Measurements from ENCODE around the gene ABRACL. TPM values are rescaled to one million over a fixed set of nuclear protein-coding genes. Genes with fewer than 3 reads are reported as not detected.
"Not testable (repeated sequence)": the region's sequence is repeated elsewhere in the genome, so short reads cannot be mapped to it uniquely, and the experiment has no call there.

The ABRACL gene
- total and polyA plus RNA-seq, 2 donors (not counting 1 experiment from before 2014, with no cell fraction given) = 19.7 to 49.8 TPM

DNA sequence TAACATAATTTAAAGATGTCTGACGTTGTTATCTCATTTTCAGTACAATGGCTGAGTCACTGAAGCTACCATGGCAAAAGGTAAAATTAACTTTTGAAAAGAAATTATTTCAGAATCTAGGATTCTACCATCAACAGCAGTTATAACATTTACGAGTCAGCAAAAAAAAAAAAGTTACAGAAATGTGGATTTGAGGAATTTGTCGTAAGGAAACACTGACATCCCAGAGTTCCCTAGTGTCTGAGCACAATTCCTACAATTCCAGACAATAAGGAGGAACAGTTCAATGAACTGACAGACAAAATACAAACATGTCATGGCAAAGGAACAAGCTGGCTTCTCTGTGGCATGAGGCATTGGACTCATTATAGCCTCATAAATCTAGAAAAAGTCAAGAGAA, 19.1 kb downstream of the ABRACL start:
- Histone ChIP-seq H3K9ac (ENCODE audit: insufficient read depth, low read length) (no peak overlapping the region), H4K20me1 (ENCODE audit: control insufficient read depth, extremely low read depth, insufficient read depth, low read length) (no peaks in the 10 kb centered on the region), H3K36me3 (ENCODE audit: control insufficient read depth, insufficient read depth, low read length) (no peaks in the 10 kb centered on the region), H3K79me2 (ENCODE audit: control insufficient read depth, insufficient read depth, low read length) (no peaks in the 10 kb centered on the region), H2AFZ (ENCODE audit: low read length) (no peak overlapping the region), H3K27me3 (ENCODE audit: control insufficient read depth, insufficient read depth, low read length) (no peaks in the 10 kb centered on the region), H3K9me3 (ENCODE audit: control insufficient read depth, insufficient read depth, low read depth, low read length) (no peaks in the 10 kb centered on the region), H3K4me3 (replicated peaks in 1 of 4; ENCODE audit: control extremely low read depth in 1 of 4, insufficient read depth in 1 of 4, low read depth in 3 of 4, low read length in 4 of 4) (no peak overlapping the region), H3K4me2 (ENCODE audit: extremely low read depth, insufficient read depth, low read length) (no peak overlapping the region), H3K27ac (ENCODE audit: insufficient read depth, low read length) (no peak overlapping the region), H3K4me1 (ENCODE audit: control insufficient read depth, extremely low read depth, insufficient read depth, low read length) (no peaks in the 10 kb centered on the region)
- no peak for DNase-seq (ENCODE audit: low read depth in 2 of 2)
- TF ChIP-seq, protein P1, sequence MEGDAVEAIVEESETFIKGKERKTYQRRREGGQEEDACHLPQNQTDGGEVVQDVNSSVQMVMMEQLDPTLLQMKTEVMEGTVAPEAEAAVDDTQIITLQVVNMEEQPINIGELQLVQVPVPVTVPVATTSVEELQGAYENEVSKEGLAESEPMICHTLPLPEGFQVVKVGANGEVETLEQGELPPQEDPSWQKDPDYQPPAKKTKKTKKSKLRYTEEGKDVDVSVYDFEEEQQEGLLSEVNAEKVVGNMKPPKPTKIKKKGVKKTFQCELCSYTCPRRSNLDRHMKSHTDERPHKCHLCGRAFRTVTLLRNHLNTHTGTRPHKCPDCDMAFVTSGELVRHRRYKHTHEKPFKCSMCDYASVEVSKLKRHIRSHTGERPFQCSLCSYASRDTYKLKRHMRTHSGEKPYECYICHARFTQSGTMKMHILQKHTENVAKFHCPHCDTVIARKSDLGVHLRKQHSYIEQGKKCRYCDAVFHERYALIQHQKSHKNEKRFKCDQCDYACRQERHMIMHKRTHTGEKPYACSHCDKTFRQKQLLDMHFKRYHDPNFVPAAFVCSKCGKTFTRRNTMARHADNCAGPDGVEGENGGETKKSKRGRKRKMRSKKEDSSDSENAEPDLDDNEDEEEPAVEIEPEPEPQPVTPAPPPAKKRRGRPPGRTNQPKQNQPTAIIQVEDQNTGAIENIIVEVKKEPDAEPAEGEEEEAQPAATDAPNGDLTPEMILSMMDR (conservative IDR thresholded peaks at IDR 0.05 in 1 of 2, IDR thresholded peaks at IDR 0.05 in 1 of 2; ENCODE audit: low read depth in 1 of 2, low read length in 2 of 2) = no peak
- no peak for TF ChIP-seq EZH2 (IDR thresholded peaks at IDR 0.05; ENCODE audit: low read length, missing control alignments)

DNA sequence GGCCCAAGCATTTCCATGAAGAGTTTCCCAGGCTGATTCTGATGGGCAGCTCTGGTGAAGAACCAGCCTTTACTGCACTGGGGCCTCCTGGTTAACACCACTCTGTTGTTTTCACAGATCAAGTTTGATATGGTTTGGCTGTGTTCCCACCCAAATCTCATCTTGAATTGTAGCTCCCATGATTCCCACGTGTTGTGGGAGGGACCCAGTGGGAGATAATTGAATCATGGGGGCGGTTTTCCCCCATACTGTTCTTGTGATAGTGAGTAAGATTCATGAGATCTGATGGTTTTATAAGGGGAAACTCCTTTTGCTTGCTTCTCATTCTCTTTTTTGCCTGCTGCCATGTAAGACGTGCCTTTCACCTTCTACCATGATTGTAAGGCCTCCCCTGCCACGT, 20.4 kb downstream of the ABRACL start:
- DNase-seq (ENCODE audit: low read depth in 2 of 2) = not testable (repeated sequence)

DNA sequence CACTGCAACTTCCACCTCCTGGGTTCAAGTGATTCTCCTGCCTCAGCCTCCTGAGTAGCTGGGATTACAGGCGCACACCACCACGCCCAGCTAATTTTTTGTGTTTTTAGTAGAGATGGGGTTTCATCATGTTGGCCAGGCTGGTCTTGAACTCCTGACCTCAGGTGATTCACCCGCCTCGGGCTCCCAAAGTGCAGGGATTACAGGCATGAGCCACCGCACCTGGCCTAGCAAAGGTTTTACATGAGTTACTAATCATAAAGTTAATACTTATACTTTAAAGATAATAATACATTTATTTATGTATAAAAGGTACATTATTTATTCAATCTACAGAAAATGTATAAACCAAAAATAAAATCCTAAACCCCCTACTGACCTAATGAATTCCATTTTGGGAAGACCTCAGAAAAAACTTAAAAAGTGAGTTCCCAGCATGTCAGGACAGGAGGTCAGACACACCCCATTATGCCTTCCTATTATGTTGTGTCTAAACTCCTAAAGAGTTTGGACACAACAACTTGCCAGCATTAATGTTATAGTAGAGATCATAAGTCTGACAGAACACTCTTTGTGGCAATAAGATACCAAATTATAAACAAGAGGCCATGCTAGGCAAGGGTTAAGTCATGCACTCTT, 21.7 kb downstream of the ABRACL start:
- H3K36me3 ChIP-seq (ENCODE audit: control insufficient read depth, insufficient read depth, low read length); H3K9me3 ChIP-seq (ENCODE audit: control insufficient read depth, insufficient read depth, low read depth, low read length); H3K4me1 ChIP-seq (ENCODE audit: control insufficient read depth, extremely low read depth, insufficient read depth, low read length); H3K9ac ChIP-seq (ENCODE audit: insufficient read depth, low read length); H3K4me2 ChIP-seq (ENCODE audit: extremely low read depth, insufficient read depth, low read length); H3K4me3 ChIP-seq (replicated peaks in 1 of 4; ENCODE audit: control extremely low read depth in 1 of 4, insufficient read depth in 1 of 4, low read depth in 3 of 4, low read length in 4 of 4); H3K79me2 ChIP-seq (ENCODE audit: control insufficient read depth, insufficient read depth, low read length); H3K27ac ChIP-seq (ENCODE audit: insufficient read depth, low read length); DNase-seq (ENCODE audit: low read depth in 2 of 2); H3K27me3 ChIP-seq (ENCODE audit: control insufficient read depth, insufficient read depth, low read length); H2AFZ ChIP-seq (ENCODE audit: low read length); H4K20me1 ChIP-seq (ENCODE audit: control insufficient read depth, extremely low read depth, insufficient read depth, low read length): not testable (repeated sequence)

More for the DNA sequence above, 20.4 kb downstream of the ABRACL start:
- not testable (repeated sequence) for H3K27me3 ChIP-seq (ENCODE audit: control insufficient read depth, insufficient read depth, low read length); H2AFZ ChIP-seq (ENCODE audit: low read length); H3K4me1 ChIP-seq (ENCODE audit: control insufficient read depth, extremely low read depth, insufficient read depth, low read length); H3K4me3 ChIP-seq (replicated peaks in 1 of 4; ENCODE audit: control extremely low read depth in 1 of 4, insufficient read depth in 1 of 4, low read depth in 3 of 4, low read length in 4 of 4); H4K20me1 ChIP-seq (ENCODE audit: control insufficient read depth, extremely low read depth, insufficient read depth, low read length); H3K27ac ChIP-seq (ENCODE audit: insufficient read depth, low read length); H3K79me2 ChIP-seq (ENCODE audit: control insufficient read depth, insufficient read depth, low read length); H3K4me2 ChIP-seq (ENCODE audit: extremely low read depth, insufficient read depth, low read length); H3K36me3 ChIP-seq (ENCODE audit: control insufficient read depth, insufficient read depth, low read length); H3K9me3 ChIP-seq (ENCODE audit: control insufficient read depth, insufficient read depth, low read depth, low read length); H3K9ac ChIP-seq (ENCODE audit: insufficient read depth, low read length)

DNA sequence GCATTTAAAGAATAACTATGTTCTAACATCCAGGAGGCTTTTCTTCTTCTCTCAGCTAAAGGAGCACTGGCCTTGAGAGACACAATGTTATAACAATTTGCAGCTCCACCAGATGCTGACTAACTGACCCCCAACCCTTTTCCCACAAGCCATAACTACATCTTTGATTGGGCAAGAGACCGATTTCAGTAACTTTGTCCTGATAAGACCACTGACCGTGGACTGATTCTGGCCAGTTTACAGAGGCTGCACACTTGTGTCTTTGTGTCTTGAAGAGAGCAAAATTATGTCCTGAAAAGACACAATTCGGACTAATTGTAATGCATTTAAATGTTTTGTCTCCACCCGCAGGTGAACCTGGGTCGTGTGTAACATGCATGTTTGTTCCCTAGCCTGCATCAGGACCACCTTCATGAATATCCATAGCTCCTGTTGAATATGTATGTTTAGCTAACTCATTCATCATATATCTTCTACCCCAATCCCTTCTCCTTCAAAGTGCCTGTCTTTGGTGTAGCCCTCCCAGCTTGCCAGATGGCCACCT, 22.3 kb downstream of the ABRACL start:
- Histone ChIP-seq H3K4me1 (ENCODE audit: control insufficient read depth, extremely low read depth, insufficient read depth, low read length) (no peaks in the 10 kb centered on the region), H3K79me2 (ENCODE audit: control insufficient read depth, insufficient read depth, low read length) (no peaks in the 10 kb centered on the region), H2AFZ (ENCODE audit: low read length) (no peak overlapping the region), H3K4me3 (replicated peaks in 1 of 4; ENCODE audit: control extremely low read depth in 1 of 4, insufficient read depth in 1 of 4, low read depth in 3 of 4, low read length in 4 of 4) (no peak overlapping the region), H3K4me2 (ENCODE audit: extremely low read depth, insufficient read depth, low read length) (no peak overlapping the region), H4K20me1 (ENCODE audit: control insufficient read depth, extremely low read depth, insufficient read depth, low read length) (no peaks in the 10 kb centered on the region), H3K9ac (ENCODE audit: insufficient read depth, low read length) (no peak overlapping the region), H3K36me3 (ENCODE audit: control insufficient read depth, insufficient read depth, low read length) (no peaks in the 10 kb centered on the region), H3K27ac (ENCODE audit: insufficient read depth, low read length) (no peak overlapping the region), H3K9me3 (ENCODE audit: control insufficient read depth, insufficient read depth, low read depth, low read length) (no peaks in the 10 kb centered on the region), H3K27me3 (ENCODE audit: control insufficient read depth, insufficient read depth, low read length) (peaks cover 3% of the 10 kb centered on the region)
- no peak for DNase-seq (ENCODE audit: low read depth in 2 of 2)
- TF ChIP-seq EZH2 (IDR thresholded peaks at IDR 0.05; ENCODE audit: low read length, missing control alignments) = no peak
- TF ChIP-seq, protein P1 (conservative IDR thresholded peaks at IDR 0.05 in 1 of 2, IDR thresholded peaks at IDR 0.05 in 1 of 2; ENCODE audit: low read depth in 1 of 2, low read length in 2 of 2) = no peak
